SK-N-SH (cell line): ENCODE data around the gene ASTN2. TPM values are rescaled to one million over a fixed set of nuclear protein-coding genes. Genes with fewer than 3 reads are reported as not detected.

ENCODE experiments used
- CTCF ChIA-PET: fragments of 300-600, 350-600 bp; formaldehyde crosslinking; extraction: SDS; loops from one replicate; lab custom pipeline; 2021; lab: Yijun Ruan, JAX
- POLR2A ChIA-PET: fragments of 350-600 bp; sonication (Branson Sonifier 250); formaldehyde crosslinking; extraction: SDS; loops from one replicate; lab custom pipeline; 2020; ENCODE audit warnings: antibody characterized with exemption, inconsistent platforms; lab: Yijun Ruan, JAX
- DNase-seq: peaks from one replicate; pipeline ENCODE4 v3.0.0; 2012
- H2AFZ ChIP-seq: fragments of 200-600 bp; sonication (generic); 2 replicates; pipeline ENCODE4 v1.8.1; 2016; ENCODE audit warnings: antibody characterized with exemption, mild to moderate bottlenecking, low read depth
- H3F3A ChIP-seq: fragments of 200-600 bp; sonication (generic); replicated peaks from 2 replicates; pipeline ENCODE3; 2016; ENCODE audit warnings: antibody characterized with exemption, mild to moderate bottlenecking; ENCODE audit not compliant: insufficient read depth
- H3K27ac ChIP-seq, 2 experiments: fragments of 200-500 bp in 1 of 2; fragments of 200-600 bp in 1 of 2; sonication (Bioruptor generic) in 1 of 2; sonication (generic), shearing (Covaris generic) in 1 of 2; 2 replicates each; pipeline versions ENCODE4 v1.5.1 to v1.6.1; 2014 to 2016; ENCODE audit warnings: low read depth in 2 of 2, inconsistent platforms in 1 of 2, low read length in 1 of 2, mild to moderate bottlenecking in 1 of 2, mixed read lengths in 1 of 2
- H3K27me3 ChIP-seq: fragments of 200-600 bp; sonication (generic), shearing (Covaris generic); 2 replicates; pipeline ENCODE4 v1.6.1; 2016; ENCODE audit warnings: mixed run types; ENCODE audit not compliant: insufficient read depth
- H3K36me3 ChIP-seq, 2 experiments: fragments of 200-500 bp in 1 of 2; fragments of 200-600 bp in 1 of 2; sonication (Bioruptor generic) in 1 of 2; sonication (generic) in 1 of 2; replicated peaks in 1 of 2; 2 replicates each; pipeline versions ENCODE3 to v1.5.1; 2014 to 2016; ENCODE audit warnings: low read length in 1 of 2, mild to moderate bottlenecking in 1 of 2; ENCODE audit not compliant: insufficient read depth in 2 of 2, control insufficient read depth in 1 of 2
- H3K4me1 ChIP-seq, 2 experiments: fragments of 200-500 bp in 1 of 2; fragments of 200-600 bp in 1 of 2; sonication (Bioruptor generic) in 1 of 2; sonication (generic), shearing (Covaris generic) in 1 of 2; 2 replicates each; pipeline versions ENCODE4 v1.5.1 to v1.6.1; 2014 to 2016; ENCODE audit warnings: low read depth in 1 of 2, low read length in 1 of 2, mixed run types in 1 of 2; ENCODE audit not compliant: insufficient read depth in 2 of 2, control insufficient read depth in 1 of 2
- H3K4me2 ChIP-seq: fragments of 200-600 bp; sonication (generic), shearing (Covaris generic); 2 replicates; pipeline ENCODE4 v1.6.1; 2017; ENCODE audit warnings: mixed run types
- H3K4me3 ChIP-seq, 2 experiments: fragments of 200-500 bp in 1 of 2; fragments of 200-600 bp in 1 of 2; sonication (Bioruptor generic) in 1 of 2; sonication (generic), shearing (Covaris generic) in 1 of 2; 2 replicates each; pipeline versions ENCODE4 v1.5.1 to v1.8.1; 2014 to 2016; ENCODE audit warnings: low read depth in 2 of 2, inconsistent platforms in 1 of 2, low read length in 1 of 2, mild to moderate bottlenecking in 1 of 2, mixed read lengths in 1 of 2, moderate library complexity in 1 of 2
- H3K79me2 ChIP-seq: fragments of 200-600 bp; sonication (generic); 2 replicates; pipeline ENCODE4 v1.8.1; 2017; ENCODE audit warnings: mild to moderate bottlenecking; ENCODE audit not compliant: insufficient read depth
- H3K9ac ChIP-seq: fragments of 200-600 bp; sonication (generic); 2 replicates; pipeline ENCODE4 v1.6.1; 2017; ENCODE audit warnings: mixed run types
- H3K9me2 ChIP-seq: fragments of 200-600 bp; sonication (generic); 2 replicates; pipeline ENCODE4 v1.6.1; 2017; ENCODE audit warnings: mixed run types
- H3K9me3 ChIP-seq: fragments of 200-600 bp; sonication (generic); 2 replicates; pipeline ENCODE4 v1.6.1; 2017; ENCODE audit warnings: mixed run types, mild to moderate bottlenecking, moderate library complexity
- H4K20me1 ChIP-seq: fragments of 200-600 bp; sonication (generic); 2 replicates; pipeline ENCODE4 v1.6.1; 2017; ENCODE audit warnings: mild to moderate bottlenecking, mixed run types; ENCODE audit not compliant: insufficient read depth
- CHD2 ChIP-seq: fragments of 150-350 bp; IDR thresholded peaks from 2 replicates; pipeline ENCODE4 v1.6.1; 2018; ENCODE audit warnings: low read length; ENCODE audit not compliant: partially characterized antibody
- EP300 ChIP-seq, 2 experiments: IDR thresholded peaks; 2 replicates each; pipeline versions ENCODE4 v1.4.0 to v1.6.1; 2012; ENCODE audit warnings: borderline replicate concordance in 1 of 2, low read depth in 1 of 2, low read length in 1 of 2
- EZH2phosphoT487 ChIP-seq: fragments of 200-600 bp; sonication (generic); IDR thresholded peaks from 2 replicates; pipeline ENCODE4 v1.6.1; 2017; ENCODE audit warnings: low read depth, mixed run types, mild to moderate bottlenecking, antibody characterized with exemption, moderate library complexity, borderline replicate concordance
- MAX ChIP-seq: IDR thresholded peaks from 2 replicates; pipeline ENCODE4 v1.4.0; 2012; ENCODE audit warnings: low read depth
- MEF2A ChIP-seq: IDR thresholded peaks from 2 replicates; pipeline ENCODE4 v1.4.0; 2012; ENCODE audit warnings: low read depth, borderline replicate concordance
- PBX3 ChIP-seq: IDR thresholded peaks from 2 replicates; pipeline ENCODE4; 2012
- RAD21 ChIP-seq: IDR thresholded peaks from 2 replicates; pipeline ENCODE4 v1.6.1; 2012; ENCODE audit warnings: mild to moderate bottlenecking, low read length
- REST ChIP-seq: IDR thresholded peaks from 2 replicates; pipeline ENCODE4 v1.6.1; 2012; ENCODE audit warnings: mild to moderate bottlenecking, low read depth, low read length, moderate library complexity
- RFX5 ChIP-seq: IDR thresholded peaks from 2 replicates; pipeline ENCODE4 v1.6.1; 2012; ENCODE audit warnings: mild to moderate bottlenecking, improper control_type of control experiment, low read length
- RXRA ChIP-seq: IDR thresholded peaks from 2 replicates; pipeline ENCODE4 v1.4.0; 2012; ENCODE audit warnings: low read depth, mild to moderate bottlenecking, borderline replicate concordance
- SMC3 ChIP-seq: IDR thresholded peaks from 2 replicates; pipeline ENCODE4 v1.6.1; 2012; ENCODE audit warnings: low read depth, low read length, improper control_type of control experiment
- USF2 ChIP-seq: fragments of 150-350 bp; IDR thresholded peaks from 2 replicates; pipeline ENCODE4 v1.6.1; 2017; ENCODE audit warnings: antibody characterized with exemption, low read length, low read depth, borderline replicate concordance
- WGBS: methylation state at CpG from one replicate; pipeline ENCODE4 v1.1.6; 2017; ENCODE audit warnings: low lambda C conversion rate; 5-methylcytosine and 5-hydroxymethylcytosine counted together
- polyA plus RNA-seq, 3 experiments: library from polyadenylated mRNA; depleted of rRNA; stranded (reverse); fragments of >200 nt; gene quantifications; 2 replicates each; pipeline ENCODE4 v1.2.3, GENCODE V29; 2012

The ASTN2 gene
- polyA plus RNA-seq, 1 of the 3 experiments (the other 2 are of a cell fraction) = 6.6 TPM

GRCh38 chr9:116465576-116466270 lies 949.1 kb downstream of the ASTN2 start:
- Histone ChIP-seq H3K4me2 (no peak overlapping the region), H3K4me3 (no peak overlapping the region), H3K36me3 (no peaks in the 10 kb centered on the region), H3K9ac (no peak overlapping the region), H3K9me2 (no peaks in the 10 kb centered on the region), H4K20me1 (no peaks in the 10 kb centered on the region), H3K4me1 (no peaks in the 10 kb centered on the region), H3K79me2 (no peaks in the 10 kb centered on the region), H2AFZ (no peak overlapping the region), H3K9me3 (no peaks in the 10 kb centered on the region), H3K27me3 (no peaks in the 10 kb centered on the region), H3K27ac (no peak overlapping the region), H3F3A (no peaks in the 10 kb centered on the region)
- no peak for DNase-seq
- POLR2A ChIA-PET = no interaction called here
- WGBS = 88% methylated on average over 9 of the region's 9 CpGs
- CTCF ChIA-PET = no interaction called here
- TF ChIP-seq SMC3 = no peak
- TF ChIP-seq MAX = no peak
- no peak for TF ChIP-seq RAD21

GRCh38 chr9:116464987-116465571 lies 949.8 kb downstream of the ASTN2 start:
- Histone ChIP-seq H3K9ac (no peak overlapping the region), H3K4me1 (no peaks in the 10 kb centered on the region), H4K20me1 (no peaks in the 10 kb centered on the region), H3K9me3 (no peaks in the 10 kb centered on the region), H3K4me3 (no peak overlapping the region), H3F3A (no peaks in the 10 kb centered on the region), H3K9me2 (no peaks in the 10 kb centered on the region), H3K4me2 (no peak overlapping the region), H2AFZ (no peak overlapping the region), H3K79me2 (no peaks in the 10 kb centered on the region), H3K27ac (no peak overlapping the region), H3K27me3 (no peaks in the 10 kb centered on the region), H3K36me3 (no peaks in the 10 kb centered on the region)
- ChIA-PET CTCF (no interaction called here), POLR2A (no interaction called here)
- WGBS = 90% methylated on average over 12 of the region's 12 CpGs
- no peak for DNase-seq
- TF ChIP-seq EZH2phosphoT487 (no peak), EP300 (IDR thresholded peaks at IDR 0.05; ENCODE audit: borderline replicate concordance in 1 of 2, low read depth in 1 of 2, low read length in 1 of 2) (no peak), USF2 (no peak), REST (no peak), RFX5 (no peak), CHD2 (no peak), MEF2A (no peak), RXRA (no peak), PBX3 (no peak)
